Activated CD4-positive, CD25-positive, alpha-beta regulatory T cell (primary cell): Measurements from ENCODE around the gene AP1S3.
"Not testable (repeated sequence)": the region's sequence is repeated elsewhere in the genome, so short reads cannot be mapped to it uniquely, and the experiment has no call there.

ENCODE experiments used
- DNase-seq, 4 experiments: peaks; one replicate each; lab custom pipeline; 2025; lab: John Stamatoyannopoulos, UW

AP1S3 gene

DNA sequence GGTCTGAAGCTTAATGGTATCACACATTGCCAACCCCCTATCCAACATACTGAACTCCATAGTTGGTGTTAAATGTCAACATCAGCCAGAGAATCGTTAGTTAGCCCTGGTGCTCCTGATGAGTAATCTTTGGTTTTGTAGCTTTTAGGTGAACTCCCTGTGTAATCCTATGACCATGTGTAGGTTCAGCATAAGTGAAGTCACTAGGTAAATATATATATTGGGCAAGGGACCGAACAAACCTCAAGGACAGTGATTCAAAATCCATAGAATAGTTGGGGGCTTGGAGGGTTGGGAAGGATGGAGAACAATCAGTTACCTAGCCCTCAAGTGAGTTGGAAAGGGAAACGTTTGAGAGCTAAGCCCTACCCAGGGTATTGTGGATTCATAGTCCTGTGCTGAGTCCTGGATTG lies 16.0 kb upstream of the AP1S3 start:
- no peak for DNase-seq

DNA sequence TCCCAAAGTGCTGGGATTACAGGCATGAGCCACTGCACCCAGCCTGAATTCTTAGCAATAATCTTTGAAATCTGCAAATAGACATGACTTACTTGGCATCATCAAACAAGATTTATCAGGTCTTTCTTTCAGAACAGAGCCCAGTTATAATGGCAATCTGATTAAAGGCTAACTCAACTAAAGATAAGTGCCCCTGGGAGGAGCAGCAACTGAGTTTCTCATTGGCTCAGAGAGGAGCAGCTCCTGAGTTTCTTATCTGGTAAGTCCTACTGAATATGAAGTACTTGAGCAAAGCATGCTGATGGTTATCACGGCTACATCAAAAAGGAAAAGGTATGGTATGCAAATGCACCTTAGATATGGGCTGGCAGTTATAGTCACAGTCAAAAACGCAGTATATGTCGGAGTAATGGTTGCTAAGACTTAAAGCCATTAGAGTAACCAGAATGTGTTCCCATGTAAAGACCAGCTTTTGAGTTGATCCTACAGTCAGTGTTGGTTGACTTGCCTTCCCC lies 15.0 kb upstream of the AP1S3 start:
- DNase-seq = no peak

DNA sequence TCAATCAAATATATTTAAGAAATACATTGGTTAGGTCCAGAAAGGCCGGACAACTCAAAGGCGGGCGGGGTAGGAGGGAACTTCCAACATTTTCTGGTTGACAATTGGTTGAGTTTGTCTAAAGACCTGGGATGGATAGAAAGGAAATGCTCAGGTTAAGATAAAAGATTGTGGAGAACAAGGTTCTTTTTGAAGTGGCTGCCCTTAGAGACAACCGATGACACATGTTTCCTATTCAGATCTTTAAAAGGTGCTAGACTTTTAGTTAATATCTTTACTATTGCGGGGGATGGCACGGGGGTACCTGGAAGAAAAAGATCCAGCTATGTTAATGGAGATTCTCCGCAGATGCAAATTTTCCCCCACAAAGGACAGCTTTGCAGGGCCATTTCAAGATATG lies 10.0 kb upstream of the AP1S3 start:
- no peak for DNase-seq

DNA sequence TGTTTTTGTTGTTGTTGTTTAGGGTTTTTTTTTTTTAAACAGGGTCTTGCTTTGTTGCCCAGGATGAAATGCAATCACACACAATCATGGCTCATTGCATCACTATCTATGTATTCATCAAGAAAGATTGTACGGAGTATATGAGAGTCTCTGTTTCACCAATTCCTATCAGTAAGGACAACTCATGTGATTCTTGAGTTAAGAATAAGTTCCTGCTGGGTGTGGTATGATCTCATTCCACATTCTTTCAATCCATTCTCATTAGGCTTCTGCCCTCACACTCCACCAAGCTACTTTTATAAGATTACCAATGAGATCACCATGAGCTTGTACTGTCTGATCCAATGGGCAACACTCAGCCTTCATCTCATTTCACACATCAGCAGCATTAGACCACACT lies 9.1 kb upstream of the AP1S3 start:
- no peak for DNase-seq

DNA sequence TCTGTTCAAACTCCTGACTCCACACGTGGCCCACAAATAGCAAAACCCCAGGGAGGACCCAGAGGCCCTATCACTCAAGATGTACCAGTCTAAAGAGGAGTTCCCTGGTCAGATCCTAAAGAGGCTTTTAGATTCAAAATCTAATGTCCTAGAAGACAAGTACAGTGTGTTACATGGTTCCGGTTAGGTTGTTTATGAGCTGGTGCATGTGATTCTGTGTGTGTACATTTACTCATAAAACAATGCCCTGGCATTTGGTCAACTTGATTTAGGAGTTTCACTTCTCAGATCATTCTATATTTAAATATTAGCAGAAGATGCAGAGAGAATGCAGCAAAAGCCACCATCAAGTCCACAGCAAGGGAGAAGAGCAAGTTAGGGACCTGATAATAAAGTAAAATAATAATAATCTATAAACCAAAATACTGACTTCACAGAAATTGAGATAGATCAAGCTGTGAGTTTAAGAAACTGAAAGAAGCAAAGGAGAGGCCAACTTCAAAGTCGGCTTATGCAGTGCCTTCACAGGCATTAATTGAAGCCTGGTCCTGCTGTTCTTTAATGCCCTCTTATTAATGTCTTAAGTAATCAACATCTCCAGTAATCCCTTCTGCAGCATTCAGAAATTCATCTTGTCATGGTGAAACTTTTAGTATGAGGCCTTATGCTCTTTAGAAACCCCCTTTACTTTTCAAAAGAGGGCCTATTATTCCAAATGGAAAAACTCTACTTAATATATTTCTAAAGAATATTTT lies 4.2 kb upstream of the AP1S3 start:
- DNase-seq = no peak

DNA sequence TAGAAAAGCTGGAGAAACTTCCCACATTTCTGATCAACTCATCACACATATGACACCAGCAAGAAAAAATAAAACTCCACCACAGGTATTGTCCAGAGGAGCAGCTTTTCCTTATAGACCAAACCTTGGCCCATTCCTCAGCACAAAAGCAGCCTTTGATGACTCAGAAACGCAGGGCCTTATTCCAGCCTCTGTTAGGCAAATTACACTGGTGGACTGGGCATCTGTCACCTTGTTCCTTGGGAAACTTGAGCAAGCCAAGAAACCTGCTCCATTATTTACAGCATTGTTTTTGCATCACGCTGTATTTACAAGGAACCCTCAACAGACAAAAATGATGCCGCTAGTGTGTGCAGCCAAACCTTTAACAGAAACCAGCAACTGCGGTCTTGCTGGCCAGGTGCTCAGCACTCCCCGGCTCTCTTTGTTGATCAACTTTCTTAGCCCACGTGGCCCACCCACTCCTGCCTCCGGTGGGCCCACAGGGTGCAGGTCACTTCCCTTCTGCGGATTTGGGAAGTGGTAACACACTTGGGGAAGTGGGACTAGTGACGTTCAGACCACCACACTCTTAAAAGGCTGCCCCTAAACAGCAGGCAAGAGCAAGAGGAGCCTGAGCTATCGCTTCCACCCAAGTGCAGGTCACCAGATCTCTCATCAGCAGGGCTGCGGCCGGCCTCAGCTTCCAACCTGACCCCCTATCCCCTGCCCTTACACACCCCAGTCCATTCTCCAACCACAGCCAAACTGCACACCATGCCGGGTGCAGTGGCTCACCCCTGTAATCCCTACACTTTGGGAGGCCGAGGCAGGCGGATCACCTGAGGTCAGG lies 1.5 kb downstream of the AP1S3 start:
- DNase-seq = no peak

DNA sequence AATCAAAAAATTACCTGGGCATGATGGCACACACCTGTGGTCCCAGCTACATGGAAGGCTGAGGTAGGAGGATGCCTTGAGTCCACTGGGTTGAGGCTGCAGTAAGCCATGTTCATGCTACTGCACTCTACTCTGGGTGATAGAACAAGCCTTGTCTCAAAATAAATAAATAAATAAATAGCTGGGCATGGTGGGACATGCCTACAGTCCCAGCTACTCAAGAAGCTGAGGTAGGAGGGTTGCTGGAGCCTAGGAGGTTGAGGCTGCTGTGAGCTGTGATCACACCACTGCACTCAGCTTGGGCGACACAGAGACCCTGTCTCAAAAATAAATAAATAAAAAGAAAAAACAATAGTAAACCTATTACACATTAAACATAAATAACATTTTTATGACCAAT lies 3.0 kb downstream of the AP1S3 start:
- DNase-seq = no peak

DNA sequence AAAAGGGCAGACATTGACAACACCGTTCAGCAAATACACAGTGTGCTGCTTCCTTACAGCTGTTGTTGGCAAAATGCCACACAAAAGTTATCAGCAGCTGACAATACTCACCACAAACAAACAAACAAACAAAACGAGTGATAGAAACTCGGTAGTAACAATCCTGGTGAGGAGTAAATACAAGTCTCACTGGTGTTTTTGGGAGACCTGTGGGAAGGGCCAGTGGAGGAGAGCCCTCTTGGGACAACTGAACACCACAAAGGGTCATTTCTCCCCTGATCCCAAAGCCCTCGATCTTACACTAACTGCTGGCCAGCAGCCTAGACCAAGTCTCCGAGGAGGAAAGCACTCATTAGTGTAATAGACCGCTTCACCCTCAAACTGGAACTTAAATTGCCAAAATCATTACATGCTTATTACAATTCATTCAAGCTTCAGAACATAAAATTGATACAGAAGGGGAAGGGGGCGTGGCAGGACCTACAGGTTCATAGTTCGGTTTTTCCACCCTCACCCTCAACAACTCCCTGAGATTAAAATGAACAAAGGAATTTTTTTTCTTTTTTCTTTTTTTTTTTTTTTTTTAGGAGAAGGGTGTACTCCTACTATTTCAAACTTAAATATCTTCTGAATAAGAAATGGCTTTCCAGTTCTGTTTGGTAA lies 5.0 kb downstream of the AP1S3 start:
- DNase-seq = no peak

DNA sequence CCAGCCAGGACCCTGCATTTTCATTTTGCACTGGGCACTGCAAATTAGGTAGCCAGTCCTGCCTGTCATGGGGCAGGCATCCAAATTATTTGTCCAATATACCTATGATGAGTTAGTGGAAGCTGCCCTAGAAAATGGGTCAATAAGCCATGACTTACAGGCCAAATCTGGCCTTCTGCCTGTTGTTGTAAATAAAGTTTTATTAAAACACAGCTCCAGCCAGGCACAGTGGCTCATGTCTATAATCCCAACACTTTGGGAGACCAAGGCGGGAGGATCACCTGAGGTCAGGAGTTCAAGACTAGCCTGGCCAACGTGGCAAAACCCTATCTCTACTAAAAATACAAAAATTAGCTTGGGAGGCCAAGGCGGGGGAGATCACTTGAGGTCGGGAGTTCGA lies 8.3 kb downstream of the AP1S3 start:
- DNase-seq = no peak

DNA sequence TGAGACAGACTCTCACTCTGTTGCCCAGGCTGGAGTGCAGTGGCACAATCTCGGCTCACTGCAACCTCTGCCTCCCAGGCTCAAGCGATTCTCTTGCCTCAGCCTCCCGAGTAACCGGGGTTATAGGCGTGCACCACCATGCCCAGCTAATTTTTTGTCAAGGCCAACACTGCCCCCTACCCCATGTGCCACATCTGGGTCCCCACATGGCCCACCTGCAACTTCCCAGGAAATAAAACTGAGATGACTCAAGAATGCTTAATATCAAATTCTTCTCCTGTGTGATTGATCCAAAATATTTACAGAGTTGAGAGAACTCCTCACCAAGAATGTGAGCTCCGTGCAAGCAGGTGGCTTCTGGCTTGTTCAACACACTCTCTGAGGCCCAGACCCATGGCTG lies 9.1 kb downstream of the AP1S3 start:
- DNase-seq = no peak

DNA sequence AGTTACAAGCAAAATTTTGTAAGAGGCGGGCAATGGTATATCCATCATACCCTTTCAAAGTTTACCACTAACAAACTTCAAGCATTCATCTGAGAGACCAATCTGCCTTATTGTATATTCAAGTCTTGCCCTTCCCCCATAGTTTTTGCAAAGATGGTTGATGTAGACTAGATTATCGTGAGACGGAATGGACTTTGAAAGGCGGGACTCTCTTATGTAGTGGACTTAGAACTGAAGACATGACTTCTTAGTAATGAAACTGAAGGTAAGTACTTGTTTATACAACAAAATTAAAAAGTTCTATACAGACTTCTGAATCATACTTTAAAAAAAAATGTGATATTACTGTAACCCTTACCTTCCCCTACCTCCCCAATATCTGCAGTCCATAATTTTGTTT lies 10.4 kb downstream of the AP1S3 start:
- DNase-seq = no peak

DNA sequence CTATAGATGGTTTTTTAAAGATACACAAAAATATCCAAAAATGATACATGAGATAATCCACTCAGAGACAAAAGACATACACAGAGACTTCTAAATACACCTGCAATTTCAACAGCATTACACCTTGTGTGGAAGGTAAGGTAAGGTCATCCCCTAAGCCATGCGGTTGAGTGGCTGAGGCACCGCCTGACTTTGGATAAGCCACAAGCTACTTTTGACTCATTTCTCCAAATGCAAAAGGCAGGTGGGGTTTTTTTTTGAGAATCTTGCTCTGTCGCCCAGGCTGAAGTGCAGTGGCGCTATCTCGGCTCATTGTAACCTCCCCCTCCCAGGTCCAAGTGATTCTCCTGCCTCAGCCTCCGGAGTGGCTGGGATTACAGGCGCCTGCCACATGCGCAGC lies 13.1 kb downstream of the AP1S3 start:
- DNase-seq = no peak

DNA sequence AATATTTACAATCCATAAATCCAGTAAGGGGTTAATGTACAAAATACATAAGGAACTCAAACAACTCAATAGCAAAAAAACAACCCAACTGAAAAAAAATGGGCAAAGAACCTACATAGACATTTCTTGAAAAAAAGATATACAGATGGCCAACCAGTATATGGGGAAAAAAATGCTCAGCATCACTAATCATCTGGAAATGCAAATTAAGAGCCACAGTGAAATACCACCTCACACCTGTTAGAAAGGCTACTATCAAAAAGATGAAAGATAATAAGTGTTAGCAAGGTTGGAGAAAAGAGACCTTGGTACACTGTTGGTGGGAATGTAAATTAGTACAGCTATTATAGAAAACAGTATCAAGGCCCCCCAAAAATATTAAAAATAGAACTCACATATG lies 14.6 kb downstream of the AP1S3 start:
- DNase-seq = no peak

DNA sequence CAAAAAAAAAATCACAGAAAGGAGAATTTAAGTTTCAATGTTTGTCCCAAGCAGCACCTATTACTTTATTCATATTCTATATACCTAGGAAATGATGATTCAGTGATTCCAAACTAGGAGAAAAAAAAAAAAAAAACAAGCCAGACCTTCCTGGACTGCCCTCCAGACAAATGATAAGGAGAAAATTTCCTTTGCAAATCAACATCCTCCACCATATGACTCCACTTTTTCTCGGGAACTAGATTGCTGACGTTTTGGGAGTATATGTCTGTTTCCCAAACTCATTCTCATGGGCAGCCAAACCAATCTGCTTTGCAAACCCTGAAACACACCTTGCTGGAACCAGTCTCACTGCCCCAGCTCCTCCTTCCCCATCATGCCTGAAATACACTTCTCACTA lies 16.8 kb downstream of the AP1S3 start:
- DNase-seq = no peak

DNA sequence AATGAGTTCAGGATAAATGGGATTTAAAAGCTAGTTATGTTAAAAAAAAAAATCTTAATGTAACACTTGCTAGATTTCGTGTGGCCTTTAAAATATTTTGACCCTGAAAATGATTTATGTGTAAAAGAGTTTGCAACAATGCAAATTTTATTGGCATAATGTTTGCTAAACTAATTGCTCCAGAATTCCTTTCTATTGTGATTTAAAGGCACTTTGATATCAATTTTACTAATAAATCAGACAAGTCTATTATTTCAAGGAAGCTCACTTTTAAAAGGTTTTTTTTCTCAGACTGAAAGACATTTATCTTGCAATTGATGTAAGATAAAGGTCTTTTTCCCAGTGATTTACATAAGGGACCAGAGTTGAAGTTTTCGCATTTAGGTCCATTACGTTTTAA lies 17.5 kb downstream of the AP1S3 start:
- DNase-seq = no peak

DNA sequence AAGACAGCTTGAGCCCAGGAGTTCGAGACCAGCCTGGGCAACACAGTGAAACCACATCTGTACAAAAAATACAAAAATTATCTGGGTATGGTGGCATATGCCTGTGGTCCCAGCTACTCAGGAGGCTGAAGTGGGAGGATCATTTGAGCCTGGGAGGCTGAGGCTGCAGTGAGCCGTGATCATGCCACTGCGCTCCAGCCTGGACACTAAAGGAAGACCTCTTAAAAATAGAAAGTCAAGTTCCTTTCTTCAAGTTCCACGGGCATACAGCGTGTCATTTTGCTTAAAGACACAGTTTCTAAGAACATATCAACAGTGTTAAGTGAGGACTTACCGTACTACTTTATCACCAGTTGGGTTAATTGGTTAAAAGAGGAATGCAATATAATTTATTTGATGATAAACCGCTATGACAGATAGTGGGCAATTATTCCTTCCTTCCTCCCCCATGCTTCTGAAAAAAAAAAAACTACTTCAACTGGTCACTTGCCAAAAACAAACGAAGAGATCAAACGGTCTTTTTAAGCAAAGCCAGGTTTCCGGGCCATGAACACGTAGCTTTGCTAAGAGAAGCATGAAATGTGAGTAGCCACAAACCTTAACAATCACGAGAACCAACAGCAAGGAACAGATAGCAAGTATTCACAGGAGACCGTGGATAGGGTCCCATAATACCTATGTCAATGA lies 21.4 kb downstream of the AP1S3 start:
- no peak for DNase-seq

DNA sequence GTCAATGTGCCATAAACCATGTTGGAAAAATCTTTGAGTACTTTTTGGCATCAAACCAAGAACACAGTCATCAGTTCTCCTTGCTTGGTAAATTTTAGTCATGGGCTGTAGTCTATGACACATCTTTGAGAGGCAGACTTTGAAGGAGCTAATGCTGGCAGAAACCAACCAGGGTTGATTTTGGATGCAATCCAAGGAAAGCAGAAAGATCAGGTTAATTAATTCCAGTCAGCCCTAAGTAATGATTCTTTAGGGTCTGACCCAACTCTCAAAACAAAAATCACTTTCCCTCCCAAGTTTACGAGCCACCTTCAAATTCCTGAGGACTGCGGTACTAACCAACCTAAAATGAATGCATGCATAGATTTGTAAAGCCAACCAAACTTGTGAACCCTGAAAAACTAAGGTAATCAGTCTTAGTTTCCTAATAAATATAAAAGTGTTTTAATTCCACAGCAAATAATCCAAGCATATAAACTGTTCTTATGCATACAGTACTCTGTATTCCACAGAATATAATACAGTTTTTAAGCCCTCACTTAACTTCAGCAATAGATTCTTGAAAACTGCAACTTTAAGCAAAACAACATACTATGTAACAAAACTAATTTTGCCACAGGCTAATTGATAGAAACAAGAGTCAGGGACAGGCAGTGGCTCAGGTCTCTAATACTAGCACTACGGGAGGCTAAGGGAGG lies 22.0 kb downstream of the AP1S3 start:
- DNase-seq = no peak

DNA sequence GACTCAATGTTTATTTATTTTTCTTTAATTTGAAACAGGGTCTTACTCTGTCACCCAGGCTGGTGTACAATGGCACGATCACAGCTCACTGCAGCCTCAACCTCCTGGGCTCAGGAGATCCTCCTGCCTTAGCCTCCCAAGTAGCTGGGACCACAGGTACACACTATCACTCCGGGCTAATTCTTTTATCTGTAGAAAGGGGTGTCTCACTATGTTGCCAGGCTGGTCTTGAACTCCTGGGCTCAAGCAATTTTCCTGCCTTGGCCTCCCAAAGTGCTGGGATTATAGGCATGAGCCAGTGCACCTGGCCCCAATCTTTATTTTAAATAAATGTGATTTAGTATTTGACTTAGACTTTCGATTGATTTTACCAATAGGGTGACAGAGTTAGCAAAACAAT lies 22.6 kb downstream of the AP1S3 start:
- not testable (repeated sequence) for DNase-seq

DNA sequence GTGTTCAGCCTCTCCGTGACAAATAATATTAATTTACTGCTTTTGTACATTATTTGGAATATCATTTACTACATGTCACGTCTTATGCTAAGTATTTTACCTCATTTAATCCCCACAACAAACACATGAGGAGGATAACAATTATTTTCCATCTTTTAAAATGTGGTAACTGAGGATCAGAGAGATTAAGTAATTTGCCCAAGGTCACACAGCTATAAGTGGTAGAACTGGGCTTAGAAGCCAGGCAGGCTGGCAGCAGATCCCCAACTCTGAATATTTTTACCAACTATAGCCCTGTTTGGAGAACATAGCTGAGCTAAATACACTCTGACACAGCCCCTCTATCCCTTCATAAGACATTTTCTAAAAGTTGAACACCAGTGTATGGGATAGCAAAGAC lies 24.1 kb downstream of the AP1S3 start:
- no peak for DNase-seq

DNA sequence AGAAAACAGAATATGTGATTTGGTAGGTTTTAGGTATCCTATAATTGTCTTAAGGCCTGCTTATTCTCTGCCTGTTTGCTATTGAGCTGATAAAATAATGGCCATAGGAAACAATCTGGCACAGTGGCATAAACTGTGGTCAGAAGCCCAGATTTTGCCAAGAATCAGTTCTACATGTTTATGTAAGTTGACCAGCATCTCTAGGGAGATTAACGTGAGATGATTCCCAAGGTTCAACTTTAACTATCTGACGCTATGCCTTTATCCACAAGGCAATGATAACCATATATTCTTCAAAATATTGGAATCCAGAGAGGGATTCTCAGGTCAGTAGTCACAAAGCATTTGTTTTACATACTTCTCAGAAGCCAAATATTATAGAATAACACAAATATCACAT lies 25.6 kb downstream of the AP1S3 start:
- no peak for DNase-seq

DNA sequence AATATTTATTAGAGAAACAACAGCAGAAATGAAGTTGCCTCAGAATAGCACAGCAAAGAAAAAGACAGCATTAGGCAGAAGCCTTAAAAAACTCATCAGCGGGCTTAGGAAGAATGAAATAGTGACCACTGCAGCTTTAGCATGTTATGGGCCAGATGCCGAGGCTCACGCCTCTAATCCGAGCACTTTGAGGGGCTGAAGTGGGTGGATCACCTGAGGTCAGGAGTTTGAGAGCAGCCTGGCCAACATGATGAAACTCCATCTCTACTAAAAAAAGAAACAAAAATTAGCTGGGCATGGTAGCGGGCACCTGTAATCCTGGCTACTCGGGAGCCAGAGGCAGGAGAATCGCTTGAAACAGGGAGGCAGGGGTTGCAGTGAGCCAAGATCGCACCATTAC lies 32.4 kb downstream of the AP1S3 start:
- DNase-seq = no peak

DNA sequence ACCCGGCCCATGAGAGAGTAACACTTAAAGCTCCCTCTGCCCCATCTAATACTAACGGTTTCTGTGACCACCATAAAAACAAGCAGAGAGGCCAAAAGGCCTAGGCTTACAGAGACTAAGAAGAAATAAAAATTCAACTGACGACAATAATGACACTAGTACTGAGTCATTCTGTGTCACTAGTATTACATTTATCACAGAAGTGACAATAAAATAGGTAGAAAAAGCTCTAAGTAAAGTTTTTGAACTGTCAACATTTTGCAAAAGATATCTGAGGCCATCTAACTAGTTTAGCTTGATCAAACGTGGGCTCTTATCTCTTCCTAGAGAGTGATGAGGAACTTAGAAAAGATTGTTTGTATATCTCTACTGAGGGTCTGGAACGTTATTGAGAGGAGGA lies 35.6 kb downstream of the AP1S3 start:
- DNase-seq = no peak
